Epithelial cell of proximal tubule (primary cell): ENCODE data around the gene PATZ1. TPM values are rescaled to one million over a fixed set of nuclear protein-coding genes. Genes with fewer than 3 reads are reported as not detected.

Experiments
- DNase-seq: peaks from one replicate; pipeline ENCODE4 v3.0.0-alpha.2; 2011; ENCODE audit warnings: low read depth
- H3K4me3 ChIP-seq: 2 replicates; pipeline ENCODE4 v1.5.1; 2011; ENCODE audit warnings: low read depth, mild to moderate bottlenecking, low read length
- CTCF ChIP-seq: conservative IDR thresholded peaks from 2 replicates; pipeline ENCODE4 v1.5.1; 2012; ENCODE audit warnings: low read depth, mild to moderate bottlenecking, low read length
- total RNA-seq: library from RNA; depleted of rRNA; stranded (reverse); fragments of >200 nt; gene quantifications from 2 replicates; pipeline ENCODE4 v1.2.3, GENCODE V29; 2015

PATZ1 gene
- total RNA-seq, 1 donor from 2014 or later: 30.8 TPM

DNA sequence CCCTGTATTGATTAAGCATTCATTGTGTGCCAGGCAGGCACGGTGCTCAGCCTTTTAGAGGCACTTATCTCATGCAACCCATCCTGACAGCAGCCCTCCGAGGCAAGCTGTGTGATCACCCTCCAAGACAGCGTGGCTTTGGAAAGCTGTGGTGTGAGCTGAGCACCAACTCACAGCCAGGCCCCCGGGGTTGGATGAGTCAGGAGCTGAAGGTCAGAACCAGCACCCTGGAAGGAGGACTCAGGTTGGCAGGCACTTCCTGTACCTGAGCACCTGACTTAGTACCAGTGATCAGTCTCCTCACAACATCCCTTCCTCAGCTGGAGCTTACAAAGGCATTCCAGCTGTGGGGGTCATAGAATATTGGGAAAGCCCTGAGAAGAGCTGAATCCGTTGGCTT lies 9.0 kb downstream of the PATZ1 start:
- no peak for DNase-seq
- H3K4me3 ChIP-seq: no peak overlapping the region
- TF ChIP-seq CTCF: no peak

GRCh38 chr22:31334329-31334728 lies 11.8 kb downstream of the PATZ1 start:
- H3K4me3 ChIP-seq: no peak overlapping the region
- no peak for DNase-seq
- TF ChIP-seq CTCF: no peak

- no peak for TF ChIP-seq CTCF
- no peak overlapping the region for H3K4me3 ChIP-seq
- DNase-seq: no peak
Observed at GRCh38 chr22:31333641-31334040, 12.5 kb downstream of the PATZ1 start.

DNA sequence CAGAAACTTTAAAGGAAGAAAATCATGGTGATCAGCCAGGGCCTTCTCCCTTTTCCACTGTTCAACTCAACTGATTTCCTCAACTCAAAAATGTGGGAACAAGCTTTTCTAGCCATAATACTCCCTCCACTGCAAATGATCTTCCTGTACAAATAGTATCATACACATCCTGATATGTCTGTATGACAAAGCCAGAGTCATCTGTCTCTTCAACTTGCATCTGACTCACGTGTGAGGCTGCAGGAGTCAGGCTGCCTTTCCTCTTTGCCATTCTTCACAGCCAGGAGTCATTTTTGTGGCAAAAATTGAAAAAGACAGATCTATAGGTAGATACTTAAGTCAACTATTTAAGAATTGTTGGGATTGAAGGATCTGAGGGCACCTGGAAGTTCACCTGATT lies 13.3 kb downstream of the PATZ1 start:
- no peak for TF ChIP-seq CTCF
- no peak for DNase-seq

GRCh38 chr22:31332010-31332409 lies 14.1 kb downstream of the PATZ1 start:
- DNase-seq: no peak
- no peak for TF ChIP-seq CTCF
- H3K4me3 ChIP-seq: no peak overlapping the region

More for the DNA sequence above, 13.3 kb downstream of the PATZ1 start:
- H3K4me3 ChIP-seq: no peak overlapping the region

DNA sequence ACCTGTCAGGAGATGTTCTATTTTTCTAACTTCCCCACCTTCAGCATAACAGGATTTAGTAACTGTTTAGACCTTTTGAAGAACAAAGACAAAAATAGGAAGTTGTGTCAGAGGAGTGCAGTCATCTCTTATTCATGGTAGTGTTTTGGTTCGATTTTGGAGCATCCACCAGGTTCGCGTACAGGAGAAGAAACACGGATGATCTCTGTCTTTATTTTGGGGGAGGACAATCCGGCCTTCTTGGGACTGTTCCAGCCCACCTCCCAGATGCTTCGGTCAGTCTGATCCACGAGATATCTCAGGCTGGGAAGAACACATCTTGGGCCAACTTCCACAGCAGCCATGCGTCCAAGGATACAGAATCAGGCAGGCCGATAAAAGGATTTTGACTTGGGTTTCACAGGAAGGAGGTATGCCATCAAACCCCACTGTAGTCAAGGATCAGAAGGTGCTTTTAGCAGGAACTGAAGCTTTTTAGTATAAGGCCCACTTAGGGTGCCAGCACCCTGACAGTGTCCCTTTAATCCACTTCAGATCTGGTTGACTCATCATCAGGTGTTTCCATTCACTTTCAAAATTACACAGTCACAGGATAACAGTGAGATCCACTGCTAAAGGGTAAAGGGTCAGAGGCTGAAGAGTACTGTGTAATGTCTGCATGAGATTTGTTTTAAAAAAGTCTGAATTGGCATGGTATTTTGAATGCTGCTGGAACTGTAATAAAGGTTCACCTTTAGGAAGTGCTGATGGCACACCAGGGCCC lies 16.5 kb downstream of the PATZ1 start:
- TF ChIP-seq CTCF: no peak
- DNase-seq: no peak

DNA sequence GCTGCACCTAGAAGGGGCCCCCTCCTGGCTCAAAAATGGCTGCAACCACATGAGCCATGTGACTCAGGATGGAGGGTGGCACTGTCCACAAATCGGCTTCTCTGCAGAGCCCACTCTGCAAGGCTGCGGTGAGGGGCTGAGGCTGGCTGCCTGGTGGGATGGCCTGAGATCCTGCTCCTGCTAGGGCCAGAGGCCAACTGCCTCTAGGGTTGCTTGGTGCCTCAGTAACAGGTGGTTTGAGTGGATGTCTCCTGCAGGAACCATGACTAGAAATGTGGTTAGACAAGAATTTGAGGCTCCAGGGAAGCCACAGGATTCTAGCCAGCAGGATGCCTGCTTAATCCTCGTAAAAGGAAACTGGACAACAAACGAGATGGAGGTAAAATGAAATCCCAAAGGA lies 17.1 kb downstream of the PATZ1 start:
- no peak overlapping the region for H3K4me3 ChIP-seq
- no peak for TF ChIP-seq CTCF
- no peak for DNase-seq

More for the DNA sequence above, 16.5 kb downstream of the PATZ1 start:
- H3K4me3 ChIP-seq: no peak overlapping the region
